GM12801 (cell line): ENCODE data around the gene ITPR1.

ENCODE experiments used
- CTCF ChIP-seq: IDR thresholded peaks from one replicate; pipeline ENCODE4 v1.5.1; 2011; ENCODE audit warnings: control low read depth; ENCODE audit not compliant: insufficient read length; ENCODE audit errors: extremely low read depth

Gene ITPR1

GRCh38 chr3:4820296-4821121 is 327.4 kb downstream of the ITPR1 start:
- no peak for TF ChIP-seq CTCF

GRCh38 chr3:4821338-4821737 is 328.2 kb downstream of the ITPR1 start:
- TF ChIP-seq CTCF = no peak

- no peak for TF ChIP-seq CTCF
Measured at GRCh38 chr3:4821975-4822374, 328.8 kb downstream of the ITPR1 start.

- TF ChIP-seq CTCF = no peak
Measured at GRCh38 chr3:4822568-4822967, 329.4 kb downstream of the ITPR1 start.

- TF ChIP-seq CTCF = no peak
Measured at GRCh38 chr3:4823385-4823784, 330.2 kb downstream of the ITPR1 start.

- TF ChIP-seq CTCF = no peak
Measured at GRCh38 chr3:4823986-4824925, 331.1 kb downstream of the ITPR1 start.

- no peak for TF ChIP-seq CTCF
Measured at GRCh38 chr3:4824926-4825325, 331.8 kb downstream of the ITPR1 start.
